Panc1 (cell line): ENCODE measurements around the gene DVL1.

ENCODE experiments used
- POLR2AphosphoS5 ChIP-seq: IDR thresholded peaks from 2 replicates; pipeline ENCODE4 v1.6.1; 2012; ENCODE audit warnings: mild to moderate bottlenecking, low read depth, low read length, moderate library complexity
- TF ChIP-seq, protein P1 (sequence below): fragments of 450-650 bp; IDR thresholded peaks from 2 replicates; pipeline ENCODE4 v1.5.1; 2017; ENCODE audit warnings: mild to moderate bottlenecking

DNA sequence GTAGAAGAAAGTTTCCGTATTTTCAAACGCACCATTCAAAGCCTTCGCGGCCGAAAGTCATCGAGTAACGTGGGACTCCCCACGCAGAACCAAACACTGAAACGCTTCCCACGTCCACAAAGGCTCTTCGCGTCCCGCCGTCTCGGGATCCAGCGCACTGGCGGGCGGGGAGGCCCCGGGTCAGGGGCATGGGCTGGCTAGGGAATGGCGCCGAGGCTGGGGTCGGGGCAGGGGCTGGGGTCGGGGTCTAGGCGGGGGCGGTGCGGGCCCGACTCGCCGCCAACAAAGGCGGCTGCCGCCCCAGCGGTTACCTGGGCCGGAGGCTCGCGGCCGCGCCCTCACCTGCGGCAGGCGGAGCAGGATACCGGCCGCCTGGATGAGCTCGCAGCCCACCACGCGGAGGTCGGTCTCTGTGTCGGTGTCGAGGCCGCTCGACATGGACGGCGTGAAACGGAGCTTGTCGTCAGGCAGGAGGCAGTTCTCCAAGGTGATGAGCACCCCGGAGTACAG is 49.5 kb upstream of the DVL1 start:
- TF ChIP-seq, protein P1, sequence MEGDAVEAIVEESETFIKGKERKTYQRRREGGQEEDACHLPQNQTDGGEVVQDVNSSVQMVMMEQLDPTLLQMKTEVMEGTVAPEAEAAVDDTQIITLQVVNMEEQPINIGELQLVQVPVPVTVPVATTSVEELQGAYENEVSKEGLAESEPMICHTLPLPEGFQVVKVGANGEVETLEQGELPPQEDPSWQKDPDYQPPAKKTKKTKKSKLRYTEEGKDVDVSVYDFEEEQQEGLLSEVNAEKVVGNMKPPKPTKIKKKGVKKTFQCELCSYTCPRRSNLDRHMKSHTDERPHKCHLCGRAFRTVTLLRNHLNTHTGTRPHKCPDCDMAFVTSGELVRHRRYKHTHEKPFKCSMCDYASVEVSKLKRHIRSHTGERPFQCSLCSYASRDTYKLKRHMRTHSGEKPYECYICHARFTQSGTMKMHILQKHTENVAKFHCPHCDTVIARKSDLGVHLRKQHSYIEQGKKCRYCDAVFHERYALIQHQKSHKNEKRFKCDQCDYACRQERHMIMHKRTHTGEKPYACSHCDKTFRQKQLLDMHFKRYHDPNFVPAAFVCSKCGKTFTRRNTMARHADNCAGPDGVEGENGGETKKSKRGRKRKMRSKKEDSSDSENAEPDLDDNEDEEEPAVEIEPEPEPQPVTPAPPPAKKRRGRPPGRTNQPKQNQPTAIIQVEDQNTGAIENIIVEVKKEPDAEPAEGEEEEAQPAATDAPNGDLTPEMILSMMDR, result no peak
- no peak for TF ChIP-seq POLR2AphosphoS5
